Measurements from ENCODE around the gene POLR1D.

GRCh38 chr13:27605610-27606200, 16.0 kb upstream of the POLR1D start:
- TF ChIP-seq POLR2A (IDR thresholded peaks at IDR 0.05), result no peak
- TF ChIP-seq CTCF (IDR thresholded peaks at IDR 0.05), result no peak
- no peak for TF ChIP-seq EP300 (IDR thresholded peaks at IDR 0.05)

Data from tibial nerve (tissue), 4 donors.